Upper lobe of right lung (tissue), 1 donor: ENCODE results near the gene PTBP3. TPM values are rescaled to one million over a fixed set of nuclear protein-coding genes. Genes with fewer than 3 reads are reported as not detected.
A peak's percentile ranks its signal among the peaks of the same experiment; 100 is the strongest.
"Not testable (repeated sequence)": the region's sequence is repeated elsewhere in the genome, so short reads cannot be mapped to it uniquely, and the experiment has no call there.

Experiments
- ATAC-seq: fragments of 200-7000 bp; cut with Tn5 transposase; one replicate; pipeline ENCODE4 v1.9.1; 2020; ENCODE audit warnings: mild to moderate bottlenecking, moderate library complexity
- DNase-seq: peaks from one replicate; pipeline ENCODE4 v3.0.0-alpha.2; 2020
- H3K27ac ChIP-seq: fragments of 200-600 bp; one replicate; pipeline ENCODE4 v1.8.0; 2022
- H3K27me3 ChIP-seq: fragments of 200-600 bp; one replicate; pipeline ENCODE4 v1.8.0; 2022; ENCODE audit warnings: mild to moderate bottlenecking
- H3K36me3 ChIP-seq: fragments of 200-600 bp; one replicate; pipeline ENCODE4 v1.8.0; 2022
- H3K4me1 ChIP-seq: fragments of 200-600 bp; one replicate; pipeline ENCODE4 v1.8.0; 2022
- H3K4me3 ChIP-seq: fragments of 200-600 bp; one replicate; pipeline ENCODE4 v1.8.0; 2022; ENCODE audit warnings: mild to moderate bottlenecking
- H3K9me3 ChIP-seq: fragments of 200-600 bp; one replicate; pipeline ENCODE4 v1.8.0; 2022
- intact Hi-C: fragments of 100-400 bp; cut with DNase I; formaldehyde crosslinking; loops from one replicate; pipeline ENCODE4 v1.11.0; 2022
- total RNA-seq: library from RNA; stranded (reverse); fragmentation: NEBNext Ultra II Directional; extraction: Animal tissue kit (Norgen Biotek cat#: 25700); gene quantifications from one replicate; pipeline ENCODE4 v1.2.1, GENCODE V29; 2021
- TF ChIP-seq, protein P1 (sequence below): fragments of 200-600 bp; IDR thresholded peaks from one replicate; pipeline ENCODE4 v1.8.0; 2022; ENCODE audit warnings: antibody characterized with exemption
- donor health status: DM: no; HTN: yes; CAD: no; lungs with severe emphysema.

The PTBP3 gene
- total RNA-seq, 1 donor from 2014 or later: 77.6 TPM

DNA sequence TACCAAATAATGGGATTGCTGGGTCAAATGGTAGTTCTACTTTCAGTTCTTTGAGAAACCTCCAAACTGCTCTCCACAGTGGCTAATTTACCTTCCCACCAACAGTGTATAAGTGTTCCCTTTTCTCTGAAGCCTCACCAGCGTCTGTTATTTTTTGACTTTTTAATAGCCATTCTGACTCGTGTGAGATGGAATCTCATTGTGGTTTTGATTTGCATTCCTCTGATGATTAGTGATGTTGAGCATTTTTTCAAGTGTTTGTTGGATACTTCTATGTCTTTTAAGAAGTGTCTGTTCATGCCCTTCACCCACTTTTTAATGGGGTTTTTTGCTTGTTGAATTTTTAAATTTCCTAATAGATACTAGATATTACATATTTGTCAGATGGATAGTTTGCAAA lies 129.9 kb downstream of the PTBP3 start:
- no peak overlapping the region for H3K4me3 ChIP-seq
- ATAC-seq: no peak
- TF ChIP-seq, protein P1, sequence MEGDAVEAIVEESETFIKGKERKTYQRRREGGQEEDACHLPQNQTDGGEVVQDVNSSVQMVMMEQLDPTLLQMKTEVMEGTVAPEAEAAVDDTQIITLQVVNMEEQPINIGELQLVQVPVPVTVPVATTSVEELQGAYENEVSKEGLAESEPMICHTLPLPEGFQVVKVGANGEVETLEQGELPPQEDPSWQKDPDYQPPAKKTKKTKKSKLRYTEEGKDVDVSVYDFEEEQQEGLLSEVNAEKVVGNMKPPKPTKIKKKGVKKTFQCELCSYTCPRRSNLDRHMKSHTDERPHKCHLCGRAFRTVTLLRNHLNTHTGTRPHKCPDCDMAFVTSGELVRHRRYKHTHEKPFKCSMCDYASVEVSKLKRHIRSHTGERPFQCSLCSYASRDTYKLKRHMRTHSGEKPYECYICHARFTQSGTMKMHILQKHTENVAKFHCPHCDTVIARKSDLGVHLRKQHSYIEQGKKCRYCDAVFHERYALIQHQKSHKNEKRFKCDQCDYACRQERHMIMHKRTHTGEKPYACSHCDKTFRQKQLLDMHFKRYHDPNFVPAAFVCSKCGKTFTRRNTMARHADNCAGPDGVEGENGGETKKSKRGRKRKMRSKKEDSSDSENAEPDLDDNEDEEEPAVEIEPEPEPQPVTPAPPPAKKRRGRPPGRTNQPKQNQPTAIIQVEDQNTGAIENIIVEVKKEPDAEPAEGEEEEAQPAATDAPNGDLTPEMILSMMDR: no peak

DNA sequence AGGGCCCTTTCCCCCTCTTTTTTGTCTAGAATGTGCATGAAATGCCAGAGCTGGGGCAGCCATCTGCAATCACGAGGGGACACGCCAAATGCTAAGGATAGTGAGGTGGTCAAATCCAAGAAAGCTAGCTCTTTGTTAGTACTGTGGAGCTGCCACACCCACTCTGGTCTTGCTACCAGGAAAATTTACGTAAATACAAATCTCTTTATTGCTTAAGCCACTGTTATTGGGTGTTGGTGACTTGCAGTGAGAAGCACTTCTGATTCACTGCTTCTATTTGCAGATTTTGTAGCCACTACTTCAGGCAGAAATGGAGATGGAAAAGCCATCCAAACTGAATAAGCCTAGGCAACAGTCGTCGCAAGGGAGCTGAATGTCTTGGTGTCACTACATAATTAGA lies 132.7 kb downstream of the PTBP3 start:
- DNase-seq (no peak), ATAC-seq (no peak)
- Histone ChIP-seq H3K4me1 (no peaks in the 10 kb centered on the region), H3K36me3 (no peaks in the 10 kb centered on the region), H3K27ac (no peak overlapping the region), H3K27me3 (no peaks in the 10 kb centered on the region), H3K4me3 (no peak overlapping the region), H3K9me3 (no peaks in the 10 kb centered on the region)
- intact Hi-C loops: no loop called here
- TF ChIP-seq, protein P1: no peak

More for the DNA sequence above, 129.9 kb downstream of the PTBP3 start:
- no peaks in the 10 kb centered on the region for H3K27me3 ChIP-seq
- H3K9me3 ChIP-seq: peaks cover 8% of the 10 kb centered on the region
- no peaks in the 10 kb centered on the region for H3K4me1 ChIP-seq
- H3K36me3 ChIP-seq: no peaks in the 10 kb centered on the region
- no peak overlapping the region for H3K27ac ChIP-seq
- intact Hi-C loops: no loop called here
- DNase-seq: no peak

DNA sequence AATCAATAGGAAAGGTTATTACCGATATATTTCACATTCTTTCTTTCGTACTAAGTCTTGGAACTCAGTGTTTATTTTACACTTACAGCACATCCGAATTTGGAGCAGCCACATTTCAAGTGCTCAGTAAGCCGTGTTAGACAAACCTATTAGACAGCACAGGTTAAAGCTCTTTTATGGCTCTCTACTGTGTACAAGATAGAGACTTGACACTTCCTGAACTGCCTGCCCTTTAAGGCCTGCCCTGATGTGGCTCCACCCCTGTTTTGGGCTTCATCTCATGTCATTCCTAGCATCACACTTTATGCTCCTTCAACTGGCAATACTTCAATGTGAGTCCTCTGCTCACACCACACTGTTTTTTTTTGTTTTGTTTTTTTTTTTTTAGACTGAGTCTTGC lies 134.8 kb downstream of the PTBP3 start:
- TF ChIP-seq, protein P1: no peak
- Histone ChIP-seq H3K9me3 (no peaks in the 10 kb centered on the region), H3K4me3 (no peak overlapping the region), H3K36me3 (no peaks in the 10 kb centered on the region), H3K4me1 (peaks cover 10% of the 10 kb centered on the region), H3K27me3 (no peaks in the 10 kb centered on the region), H3K27ac (no peak overlapping the region)
- DNase-seq (no peak), ATAC-seq (peak; percentile 66)
- intact Hi-C loops: no loop called here

DNA sequence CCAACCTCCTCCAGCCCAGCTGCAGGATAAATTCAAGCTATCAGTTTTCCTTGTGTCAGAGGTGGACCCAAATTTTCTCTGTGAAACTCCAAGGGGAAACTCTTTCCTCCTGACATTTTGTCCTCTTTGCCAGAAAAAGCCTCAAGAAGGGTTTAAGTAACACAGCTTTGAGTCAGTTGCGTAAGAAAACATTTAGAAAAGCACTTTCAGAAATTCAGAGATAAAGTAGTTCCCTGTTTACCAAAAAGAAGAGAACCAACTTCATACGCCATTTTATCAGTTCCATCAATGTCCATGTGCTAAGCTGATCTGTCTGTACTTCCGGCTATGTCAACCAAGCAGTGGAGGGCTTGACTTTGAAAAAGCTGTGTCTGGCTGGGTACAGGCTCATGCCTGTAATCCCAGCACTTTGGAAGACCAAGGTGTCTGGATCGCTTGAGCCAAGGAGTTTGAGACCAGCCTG lies 138.4 kb downstream of the PTBP3 start:
- TF ChIP-seq, protein P1: no peak
- H3K4me3 ChIP-seq: no peak overlapping the region
- DNase-seq (no peak), ATAC-seq (peak; percentile 17)
- intact Hi-C loops: no loop called here
- no peaks in the 10 kb centered on the region for H3K27me3 ChIP-seq
- H3K27ac ChIP-seq: no peak overlapping the region
- peaks cover 10% of the 10 kb centered on the region for H3K4me1 ChIP-seq
- H3K36me3 ChIP-seq: no peaks in the 10 kb centered on the region
- H3K9me3 ChIP-seq: no peaks in the 10 kb centered on the region

DNA sequence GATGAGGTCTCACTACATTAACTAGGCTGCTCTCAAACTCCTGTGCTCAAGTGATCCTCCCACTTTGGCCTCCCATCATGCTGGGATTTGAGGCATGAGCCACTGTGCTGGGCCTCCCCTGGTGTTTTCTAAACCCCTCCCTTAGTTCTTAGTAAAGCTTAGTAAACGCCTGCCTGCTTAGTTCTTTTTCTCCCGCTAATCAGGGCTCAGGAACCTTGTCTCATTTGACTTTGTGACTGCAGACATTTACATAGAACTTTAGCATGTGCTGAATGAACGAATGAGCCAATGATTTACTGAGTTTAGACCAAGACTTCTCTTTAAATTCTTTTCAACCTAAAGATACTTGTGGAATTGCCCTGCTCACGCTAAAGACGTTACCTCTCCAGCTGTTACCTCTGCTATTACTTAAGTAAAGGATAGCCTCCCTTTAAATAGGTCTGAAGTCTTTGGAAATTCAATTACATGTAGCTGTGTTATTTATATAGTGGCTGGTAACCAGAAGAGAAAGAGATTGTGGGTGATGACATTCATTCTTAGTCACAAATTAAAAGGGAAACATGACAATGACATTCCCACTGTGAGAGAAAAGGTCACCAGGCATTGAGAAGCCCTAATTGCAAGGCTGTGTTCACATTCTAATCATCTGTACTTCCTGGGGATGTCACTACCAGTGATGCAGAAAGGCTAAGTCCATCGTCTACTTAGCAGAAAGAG lies 139.7 kb downstream of the PTBP3 start:
- no peaks in the 10 kb centered on the region for H3K27me3 ChIP-seq
- DNase-seq (no peak), ATAC-seq (no peak)
- no peak overlapping the region for H3K4me3 ChIP-seq
- H3K9me3 ChIP-seq: no peaks in the 10 kb centered on the region
- TF ChIP-seq, protein P1: no peak
- H3K4me1 ChIP-seq: peaks cover 10% of the 10 kb centered on the region
- intact Hi-C loops: no loop called here
- no peaks in the 10 kb centered on the region for H3K36me3 ChIP-seq
- no peak overlapping the region for H3K27ac ChIP-seq

DNA sequence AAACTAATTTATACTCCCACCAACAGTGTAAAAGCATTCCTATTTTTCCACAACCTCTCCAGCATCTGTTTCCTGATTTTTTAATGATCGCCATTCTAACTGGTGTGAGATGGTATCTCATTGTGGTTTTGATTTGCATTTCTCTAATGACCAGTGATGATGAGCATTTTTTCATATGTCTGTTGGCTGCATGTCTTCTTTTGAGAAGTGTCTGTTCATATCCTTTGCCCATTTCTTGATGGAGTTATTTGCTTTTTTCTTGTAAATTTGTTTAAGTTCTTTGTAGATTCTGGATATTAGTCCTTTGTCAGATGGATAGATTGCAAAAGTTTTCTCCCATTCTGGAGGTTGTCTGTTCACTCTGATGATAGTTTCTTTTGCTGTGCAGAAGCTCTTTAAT lies 143.1 kb downstream of the PTBP3 start:
- H3K4me1 ChIP-seq: peaks cover 10% of the 10 kb centered on the region
- H3K27me3 ChIP-seq, intact Hi-C loops, H3K27ac ChIP-seq, H3K36me3 ChIP-seq, DNase-seq, ATAC-seq, H3K9me3 ChIP-seq, H3K4me3 ChIP-seq: not testable (repeated sequence)
